ENCODE measurements around the gene AKR1C3. TPM values are rescaled to one million over a fixed set of nuclear protein-coding genes. Genes with fewer than 3 reads are reported as not detected.
"Not testable (repeated sequence)": the region's sequence is repeated elsewhere in the genome, so short reads cannot be mapped to it uniquely, and the experiment has no call there.

AKR1C3 gene
- total RNA-seq (2022): 177 and 181 TPM in 2 replicates
- Bru-seq, nascent RNA: percentile 60 among the genes with signal in this experiment
- BruChase-seq, experiment 1, labeled RNA remaining after a 6-hour chase: percentile 67 among the genes with signal in this experiment
- percentile 49 among the genes with signal in this experiment for BruChase-seq, experiment 2, labeled RNA remaining after a 2-hour chase
- long read RNA-seq, transcript AKR1C3-201 (9 exons, 1,807 nt): major isoform, 401 of 448 reads
- long read RNA-seq, transcript AKR1C3-208 (2 exons, 629 nt): minor isoform, 26 of 448 reads
- long read RNA-seq, partial matches to known transcripts: 7 of 448 reads
- long read RNA-seq, other reads (novel, unspliced or antisense): 14 of 448 reads

DNA sequence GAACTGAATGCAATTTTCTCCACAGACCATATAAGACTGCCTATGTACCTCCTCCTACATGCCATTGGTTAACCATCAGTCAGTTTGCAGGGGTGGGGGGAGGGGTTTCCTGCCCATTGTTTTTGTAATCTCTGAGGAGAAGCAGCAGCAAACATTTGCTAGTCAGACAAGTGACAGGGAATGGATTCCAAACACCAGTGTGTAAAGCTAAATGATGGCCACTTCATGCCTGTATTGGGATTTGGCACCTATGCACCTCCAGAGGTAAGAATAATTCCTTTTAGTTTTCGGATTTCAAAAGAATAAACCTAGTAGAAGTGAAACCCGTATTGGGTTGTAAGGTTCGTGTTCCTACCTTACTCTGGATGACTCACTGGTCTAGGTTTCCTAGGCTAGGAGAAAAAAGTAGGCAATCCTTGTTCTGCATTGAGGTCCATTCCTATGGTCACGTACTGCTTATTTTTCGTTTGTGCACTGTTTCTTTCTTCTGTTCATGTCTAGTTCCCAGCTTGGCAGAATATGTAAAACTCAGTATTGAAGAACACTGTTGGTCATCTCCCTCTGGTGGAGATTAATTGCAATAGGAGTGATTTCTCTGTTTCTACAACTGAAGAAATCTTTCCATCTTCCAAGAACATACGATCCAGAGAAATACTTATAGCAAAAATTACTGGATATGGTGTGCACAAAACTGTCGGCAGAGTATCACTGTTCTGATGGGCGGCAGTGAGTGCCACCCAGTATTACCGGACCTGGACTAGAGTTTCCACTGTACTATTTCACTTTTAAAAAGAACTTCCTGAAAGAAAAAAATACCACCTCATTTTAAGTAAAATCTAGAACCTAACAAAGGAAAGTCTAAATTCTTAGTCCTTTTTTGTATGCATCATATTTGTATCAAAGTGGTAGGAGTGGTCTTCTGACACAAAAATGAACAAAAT lies at the start of gene AKR1C3:
Gene AKR1C3, plus strand, starts transcription at position 150 of the 941 bp plus-strand sequence. Its CDS starts 31 bp downstream, at position 181.
- H3K9me3 Mint-ChIP-seq (ENCODE audit: low read depth, unreplicated experiment): peaks cover 3% of the 10 kb centered on the region
- BruUV-seq (replicated peaks): TSS peak; percentile 66
- H3K36me3 Mint-ChIP-seq (ENCODE audit: insufficient read depth, unreplicated experiment): peaks cover 50% of the 10 kb centered on the region
- CTCF ChIA-PET: interaction anchor here (0.5 to 3.8 kb wide), 7 partner anchors 53 to 247 kb away, joined by 3 to 29 read pairs (median 3); no protein-coding TSS in a partner anchor
- peak within 1 kb of the TSS; percentile 78 for H3K4me3 Mint-ChIP-seq (ENCODE audit: low read depth, unreplicated experiment)
- TF ChIP-seq, protein P1, sequence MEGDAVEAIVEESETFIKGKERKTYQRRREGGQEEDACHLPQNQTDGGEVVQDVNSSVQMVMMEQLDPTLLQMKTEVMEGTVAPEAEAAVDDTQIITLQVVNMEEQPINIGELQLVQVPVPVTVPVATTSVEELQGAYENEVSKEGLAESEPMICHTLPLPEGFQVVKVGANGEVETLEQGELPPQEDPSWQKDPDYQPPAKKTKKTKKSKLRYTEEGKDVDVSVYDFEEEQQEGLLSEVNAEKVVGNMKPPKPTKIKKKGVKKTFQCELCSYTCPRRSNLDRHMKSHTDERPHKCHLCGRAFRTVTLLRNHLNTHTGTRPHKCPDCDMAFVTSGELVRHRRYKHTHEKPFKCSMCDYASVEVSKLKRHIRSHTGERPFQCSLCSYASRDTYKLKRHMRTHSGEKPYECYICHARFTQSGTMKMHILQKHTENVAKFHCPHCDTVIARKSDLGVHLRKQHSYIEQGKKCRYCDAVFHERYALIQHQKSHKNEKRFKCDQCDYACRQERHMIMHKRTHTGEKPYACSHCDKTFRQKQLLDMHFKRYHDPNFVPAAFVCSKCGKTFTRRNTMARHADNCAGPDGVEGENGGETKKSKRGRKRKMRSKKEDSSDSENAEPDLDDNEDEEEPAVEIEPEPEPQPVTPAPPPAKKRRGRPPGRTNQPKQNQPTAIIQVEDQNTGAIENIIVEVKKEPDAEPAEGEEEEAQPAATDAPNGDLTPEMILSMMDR (IDR thresholded peaks at IDR 0.05; ENCODE audit: unreplicated experiment): peak; percentile 65
- peaks cover 50% of the 10 kb centered on the region for H3K4me1 Mint-ChIP-seq (ENCODE audit: low read depth, unreplicated experiment)
- intact Hi-C loops (cut with micrococcal nuclease; ENCODE audit: unreplicated experiment): loop anchor here (1.0 to 10.0 kb wide), 10 partner anchors 23 to 290 kb away; partner anchors contain the start of gene AKR1C4
- peak within 1 kb of the TSS; percentile 93 for H3K27ac Mint-ChIP-seq (ENCODE audit: unreplicated experiment)
- no peaks in the 10 kb centered on the region for H3K27me3 Mint-ChIP-seq (ENCODE audit: unreplicated experiment)
- DNase-seq: peak; percentile 22

- H3K4me1 Mint-ChIP-seq (ENCODE audit: low read depth, unreplicated experiment): peaks cover 36% of the 10 kb centered on the region
- H3K27me3 Mint-ChIP-seq (ENCODE audit: unreplicated experiment): no peaks in the 10 kb centered on the region
- no peak overlapping the region for H3K27ac Mint-ChIP-seq (ENCODE audit: unreplicated experiment)
- no peaks in the 10 kb centered on the region for H3K9me3 Mint-ChIP-seq (ENCODE audit: low read depth, unreplicated experiment)
- no peaks in the 10 kb centered on the region for H3K36me3 Mint-ChIP-seq (ENCODE audit: insufficient read depth, unreplicated experiment)
- H3K4me3 Mint-ChIP-seq (ENCODE audit: low read depth, unreplicated experiment): no peak overlapping the region
- CTCF ChIA-PET: no interaction called here
- intact Hi-C loops (cut with micrococcal nuclease; ENCODE audit: unreplicated experiment): no loop called here
- no peak for DNase-seq
- TF ChIP-seq, protein P1 (IDR thresholded peaks at IDR 0.05; ENCODE audit: unreplicated experiment): no peak
- no TSS peak for BruUV-seq (replicated peaks)
Observed at GRCh38 chr10:5045095-5045494, 49.1 kb upstream of the AKR1C3 start.

GRCh38 chr10:5046410-5046809 lies 47.8 kb upstream of the AKR1C3 start:
- no TSS peak for BruUV-seq (replicated peaks)
- CTCF ChIA-PET: interaction anchor here (1.0 kb wide), 1 partner anchor 10 kb away, joined by 3 read pairs; no protein-coding TSS in a partner anchor
- H3K27me3 Mint-ChIP-seq (ENCODE audit: unreplicated experiment): no peaks in the 10 kb centered on the region
- H3K9me3 Mint-ChIP-seq (ENCODE audit: low read depth, unreplicated experiment): no peaks in the 10 kb centered on the region
- TF ChIP-seq, protein P1 (IDR thresholded peaks at IDR 0.05; ENCODE audit: unreplicated experiment): no peak
- intact Hi-C loops (cut with micrococcal nuclease; ENCODE audit: unreplicated experiment): no loop called here
- peaks cover 29% of the 10 kb centered on the region for H3K4me1 Mint-ChIP-seq (ENCODE audit: low read depth, unreplicated experiment)
- no peak for DNase-seq
- H3K27ac Mint-ChIP-seq (ENCODE audit: unreplicated experiment): no peak overlapping the region
- no peak overlapping the region for H3K4me3 Mint-ChIP-seq (ENCODE audit: low read depth, unreplicated experiment)
- H3K36me3 Mint-ChIP-seq (ENCODE audit: insufficient read depth, unreplicated experiment): no peaks in the 10 kb centered on the region

DNA sequence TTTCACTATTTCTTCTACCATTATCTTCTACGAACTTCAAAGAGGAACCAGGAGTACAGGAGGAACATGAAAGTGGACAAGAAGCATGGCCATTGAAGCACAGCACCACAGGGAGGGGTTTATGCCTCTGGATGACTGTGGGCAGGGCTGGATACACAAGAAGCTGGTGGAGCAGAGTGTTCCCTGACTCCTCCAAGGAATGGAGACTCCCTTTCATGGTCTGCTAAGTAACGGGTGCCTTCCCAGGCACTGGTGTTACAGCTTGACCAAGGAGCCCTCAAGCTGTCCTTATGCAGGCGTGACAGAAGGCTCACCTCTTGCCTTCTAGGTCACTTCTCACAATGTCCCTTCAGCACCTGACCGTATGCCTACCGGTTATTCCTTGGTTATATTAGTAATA lies 47.2 kb upstream of the AKR1C3 start:
- H3K27me3 Mint-ChIP-seq (ENCODE audit: unreplicated experiment); H3K27ac Mint-ChIP-seq (ENCODE audit: unreplicated experiment); H3K4me3 Mint-ChIP-seq (ENCODE audit: low read depth, unreplicated experiment); H3K36me3 Mint-ChIP-seq (ENCODE audit: insufficient read depth, unreplicated experiment); DNase-seq; H3K9me3 Mint-ChIP-seq (ENCODE audit: low read depth, unreplicated experiment); BruUV-seq (replicated peaks); intact Hi-C loops (cut with micrococcal nuclease; ENCODE audit: unreplicated experiment): not testable (repeated sequence)
- CTCF ChIA-PET: interaction anchor here (1.0 kb wide), 1 partner anchor 11 kb away, joined by 3 read pairs; no protein-coding TSS in a partner anchor
- H3K4me1 Mint-ChIP-seq (ENCODE audit: low read depth, unreplicated experiment): peaks cover 22% of the 10 kb centered on the region

All from Calu3 (cell line).